B cell (primary cell): ENCODE measurements around the gene NTSR2.

Source experiments
- EZH2 ChIP-seq: IDR thresholded peaks from 2 replicates; pipeline ENCODE4 v1.6.1; 2012; ENCODE audit warnings: borderline replicate concordance, low read depth, mild to moderate bottlenecking, moderate library complexity, low read length; ENCODE audit not compliant: insufficient read depth, poor library complexity, severe bottlenecking
- TF ChIP-seq, protein P1 (sequence below): fragments of 200-600 bp; IDR thresholded peaks from one replicate; pipeline ENCODE4 v1.8.0; 2022; ENCODE audit warnings: antibody characterized with exemption, mild to moderate bottlenecking

DNA sequence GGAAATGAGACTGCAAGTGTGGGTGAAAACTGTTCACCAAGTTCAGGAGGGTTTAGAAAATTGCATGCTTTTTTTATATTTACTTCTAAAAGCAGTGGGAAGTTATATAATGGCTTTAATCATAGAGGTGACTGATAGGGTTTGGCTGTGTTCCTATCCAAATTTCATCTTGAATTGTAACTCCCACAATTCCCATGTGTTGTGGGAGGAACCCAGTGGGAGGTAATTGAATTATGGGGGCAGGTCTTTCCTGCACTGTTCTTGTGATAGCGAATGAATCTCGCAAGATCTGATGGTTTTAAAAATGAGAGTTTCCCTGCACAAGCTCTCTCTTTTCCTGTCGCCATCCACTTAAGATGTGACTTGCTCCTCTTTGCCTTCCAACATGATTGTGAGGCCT, 35.7 kb upstream of the NTSR2 start:
- TF ChIP-seq, protein P1, sequence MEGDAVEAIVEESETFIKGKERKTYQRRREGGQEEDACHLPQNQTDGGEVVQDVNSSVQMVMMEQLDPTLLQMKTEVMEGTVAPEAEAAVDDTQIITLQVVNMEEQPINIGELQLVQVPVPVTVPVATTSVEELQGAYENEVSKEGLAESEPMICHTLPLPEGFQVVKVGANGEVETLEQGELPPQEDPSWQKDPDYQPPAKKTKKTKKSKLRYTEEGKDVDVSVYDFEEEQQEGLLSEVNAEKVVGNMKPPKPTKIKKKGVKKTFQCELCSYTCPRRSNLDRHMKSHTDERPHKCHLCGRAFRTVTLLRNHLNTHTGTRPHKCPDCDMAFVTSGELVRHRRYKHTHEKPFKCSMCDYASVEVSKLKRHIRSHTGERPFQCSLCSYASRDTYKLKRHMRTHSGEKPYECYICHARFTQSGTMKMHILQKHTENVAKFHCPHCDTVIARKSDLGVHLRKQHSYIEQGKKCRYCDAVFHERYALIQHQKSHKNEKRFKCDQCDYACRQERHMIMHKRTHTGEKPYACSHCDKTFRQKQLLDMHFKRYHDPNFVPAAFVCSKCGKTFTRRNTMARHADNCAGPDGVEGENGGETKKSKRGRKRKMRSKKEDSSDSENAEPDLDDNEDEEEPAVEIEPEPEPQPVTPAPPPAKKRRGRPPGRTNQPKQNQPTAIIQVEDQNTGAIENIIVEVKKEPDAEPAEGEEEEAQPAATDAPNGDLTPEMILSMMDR: no peak
- no peak for TF ChIP-seq EZH2
